Transverse colon (tissue), 4 donors: Measurements from ENCODE around the gene MYOZ2.

Source experiments
- CTCF ChIP-seq, 5 experiments: fragments of 200-600 bp in 3 of 5; fragments of 450-650 bp in 2 of 5; sonication (generic) in 3 of 5; IDR thresholded peaks; 1 replicate in 2 of 5; 2 replicates in 3 of 5; pipeline ENCODE4 v1.5.1; 2016 to 2017; ENCODE audit warnings: antibody characterized with exemption in 5 of 5, inconsistent platforms in 3 of 5, mild to moderate bottlenecking in 2 of 5, moderate library complexity in 1 of 5
- EP300 ChIP-seq: sonication (generic); formaldehyde crosslinking; IDR thresholded peaks from one replicate; pipeline ENCODE4 v1.6.1; 2017; ENCODE audit warnings: antibody characterized with exemption, low read depth
- POLR2A ChIP-seq: fragments of 450-650 bp; IDR thresholded peaks from one replicate; pipeline ENCODE4 v1.6.1; 2016; ENCODE audit warnings: antibody characterized with exemption, mild to moderate bottlenecking, moderate library complexity
- POLR2AphosphoS5 ChIP-seq, 3 donors: sonication (generic); formaldehyde crosslinking; IDR thresholded peaks; one replicate each; pipeline ENCODE4 v1.6.1; 2016; ENCODE audit warnings: antibody characterized with exemption in 3 of 3

DNA sequence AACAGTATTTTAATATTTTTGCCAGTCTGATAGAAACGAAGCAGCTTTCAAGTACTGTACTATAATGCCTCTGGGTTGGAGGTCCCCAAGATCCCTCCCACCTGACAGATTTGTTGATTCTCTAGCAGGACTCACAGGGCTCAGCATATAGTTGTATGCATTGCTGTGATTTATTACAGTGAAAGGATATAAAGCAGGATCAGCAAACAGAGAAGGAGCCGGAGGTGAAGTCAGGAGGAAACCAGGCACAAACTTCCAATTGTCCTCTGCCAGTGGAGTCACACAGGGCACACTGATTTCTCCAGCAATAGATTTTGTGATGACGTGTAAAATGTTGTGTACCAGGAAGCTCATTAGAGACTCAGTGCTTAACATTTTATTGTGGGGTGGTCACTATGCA lies 95.9 kb downstream of the MYOZ2 start:
- TF ChIP-seq POLR2A: no peak
- TF ChIP-seq POLR2AphosphoS5 (IDR thresholded peaks at IDR 0.05): no peak
- TF ChIP-seq CTCF (IDR thresholded peaks at IDR 0.05): no peak
- TF ChIP-seq EP300: no peak
